ENCODE results near the gene GDF15.

- TF ChIP-seq, protein P1, sequence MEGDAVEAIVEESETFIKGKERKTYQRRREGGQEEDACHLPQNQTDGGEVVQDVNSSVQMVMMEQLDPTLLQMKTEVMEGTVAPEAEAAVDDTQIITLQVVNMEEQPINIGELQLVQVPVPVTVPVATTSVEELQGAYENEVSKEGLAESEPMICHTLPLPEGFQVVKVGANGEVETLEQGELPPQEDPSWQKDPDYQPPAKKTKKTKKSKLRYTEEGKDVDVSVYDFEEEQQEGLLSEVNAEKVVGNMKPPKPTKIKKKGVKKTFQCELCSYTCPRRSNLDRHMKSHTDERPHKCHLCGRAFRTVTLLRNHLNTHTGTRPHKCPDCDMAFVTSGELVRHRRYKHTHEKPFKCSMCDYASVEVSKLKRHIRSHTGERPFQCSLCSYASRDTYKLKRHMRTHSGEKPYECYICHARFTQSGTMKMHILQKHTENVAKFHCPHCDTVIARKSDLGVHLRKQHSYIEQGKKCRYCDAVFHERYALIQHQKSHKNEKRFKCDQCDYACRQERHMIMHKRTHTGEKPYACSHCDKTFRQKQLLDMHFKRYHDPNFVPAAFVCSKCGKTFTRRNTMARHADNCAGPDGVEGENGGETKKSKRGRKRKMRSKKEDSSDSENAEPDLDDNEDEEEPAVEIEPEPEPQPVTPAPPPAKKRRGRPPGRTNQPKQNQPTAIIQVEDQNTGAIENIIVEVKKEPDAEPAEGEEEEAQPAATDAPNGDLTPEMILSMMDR (IDR thresholded peaks at IDR 0.05; ENCODE audit: low read depth, low read length, missing input control) = no peak
- no peak for TF ChIP-seq TAF1 (conservative IDR thresholded peaks at IDR 0.05)
- TF ChIP-seq RAD21 (IDR thresholded peaks at IDR 0.05) = no peak
- TF ChIP-seq FOXA2 (IDR thresholded peaks at IDR 0.05) = no peak
- no peak for TF ChIP-seq YY1 (IDR thresholded peaks at IDR 0.05)
- no peak for TF ChIP-seq FOXA1 (IDR thresholded peaks at IDR 0.05)
- TF ChIP-seq, protein P2, sequence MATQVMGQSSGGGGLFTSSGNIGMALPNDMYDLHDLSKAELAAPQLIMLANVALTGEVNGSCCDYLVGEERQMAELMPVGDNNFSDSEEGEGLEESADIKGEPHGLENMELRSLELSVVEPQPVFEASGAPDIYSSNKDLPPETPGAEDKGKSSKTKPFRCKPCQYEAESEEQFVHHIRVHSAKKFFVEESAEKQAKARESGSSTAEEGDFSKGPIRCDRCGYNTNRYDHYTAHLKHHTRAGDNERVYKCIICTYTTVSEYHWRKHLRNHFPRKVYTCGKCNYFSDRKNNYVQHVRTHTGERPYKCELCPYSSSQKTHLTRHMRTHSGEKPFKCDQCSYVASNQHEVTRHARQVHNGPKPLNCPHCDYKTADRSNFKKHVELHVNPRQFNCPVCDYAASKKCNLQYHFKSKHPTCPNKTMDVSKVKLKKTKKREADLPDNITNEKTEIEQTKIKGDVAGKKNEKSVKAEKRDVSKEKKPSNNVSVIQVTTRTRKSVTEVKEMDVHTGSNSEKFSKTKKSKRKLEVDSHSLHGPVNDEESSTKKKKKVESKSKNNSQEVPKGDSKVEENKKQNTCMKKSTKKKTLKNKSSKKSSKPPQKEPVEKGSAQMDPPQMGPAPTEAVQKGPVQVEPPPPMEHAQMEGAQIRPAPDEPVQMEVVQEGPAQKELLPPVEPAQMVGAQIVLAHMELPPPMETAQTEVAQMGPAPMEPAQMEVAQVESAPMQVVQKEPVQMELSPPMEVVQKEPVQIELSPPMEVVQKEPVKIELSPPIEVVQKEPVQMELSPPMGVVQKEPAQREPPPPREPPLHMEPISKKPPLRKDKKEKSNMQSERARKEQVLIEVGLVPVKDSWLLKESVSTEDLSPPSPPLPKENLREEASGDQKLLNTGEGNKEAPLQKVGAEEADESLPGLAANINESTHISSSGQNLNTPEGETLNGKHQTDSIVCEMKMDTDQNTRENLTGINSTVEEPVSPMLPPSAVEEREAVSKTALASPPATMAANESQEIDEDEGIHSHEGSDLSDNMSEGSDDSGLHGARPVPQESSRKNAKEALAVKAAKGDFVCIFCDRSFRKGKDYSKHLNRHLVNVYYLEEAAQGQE (IDR thresholded peaks at IDR 0.05) = no peak
These were observed 52.5 kb downstream of the GDF15 start for GRCh38 chr19:18438331-18439024.
